ENCODE data around the gene CYP39A1.

The CYP39A1 gene

GRCh38 chr6:46511320-46511719 is 141.3 kb downstream of the CYP39A1 start:
- TF ChIP-seq PAX5 (IDR thresholded peaks at IDR 0.05; ENCODE audit: insufficient read depth, low read length, severe bottlenecking) (no peak), POLR2A (IDR thresholded peaks at IDR 0.05; ENCODE audit: low read depth, low read length) (no peak), POU2F2 (IDR thresholded peaks at IDR 0.05; ENCODE audit: low read depth, low read length) (no peak), SPI1 (IDR thresholded peaks at IDR 0.05; ENCODE audit: low read depth, low read length) (no peak), TAF1 (IDR thresholded peaks at IDR 0.05; ENCODE audit: low read depth, low read length) (no peak), POLR2AphosphoS5 (IDR thresholded peaks at IDR 0.05; ENCODE audit: low read depth, low read length) (no peak)
- no peak for FAIRE-seq
- no peak for DNase-seq (ENCODE audit: insufficient read length, low spot score)

GRCh38 chr6:46510651-46511050 is 142.0 kb downstream of the CYP39A1 start:
- FAIRE-seq, result no peak
- no peak for DNase-seq (ENCODE audit: insufficient read length, low spot score)
- TF ChIP-seq POU2F2 (IDR thresholded peaks at IDR 0.05; ENCODE audit: low read depth, low read length) (no peak), PAX5 (IDR thresholded peaks at IDR 0.05; ENCODE audit: insufficient read depth, low read length, severe bottlenecking) (no peak), POLR2AphosphoS5 (IDR thresholded peaks at IDR 0.05; ENCODE audit: low read depth, low read length) (no peak), POLR2A (IDR thresholded peaks at IDR 0.05; ENCODE audit: low read depth, low read length) (no peak), SPI1 (IDR thresholded peaks at IDR 0.05; ENCODE audit: low read depth, low read length) (no peak), TAF1 (IDR thresholded peaks at IDR 0.05; ENCODE audit: low read depth, low read length) (no peak)

GRCh38 chr6:46509981-46510510 is 142.6 kb downstream of the CYP39A1 start:
- DNase-seq (ENCODE audit: insufficient read length, low spot score) (no peak), FAIRE-seq (no peak)
- no peak for TF ChIP-seq POU2F2 (IDR thresholded peaks at IDR 0.05; ENCODE audit: low read depth, low read length)
- no peak for TF ChIP-seq POLR2A (IDR thresholded peaks at IDR 0.05; ENCODE audit: low read depth, low read length)
- no peak for TF ChIP-seq POLR2AphosphoS5 (IDR thresholded peaks at IDR 0.05; ENCODE audit: low read depth, low read length)
- no peak for TF ChIP-seq TAF1 (IDR thresholded peaks at IDR 0.05; ENCODE audit: low read depth, low read length)
- TF ChIP-seq PAX5 (IDR thresholded peaks at IDR 0.05; ENCODE audit: insufficient read depth, low read length, severe bottlenecking), result no peak
- TF ChIP-seq SPI1 (IDR thresholded peaks at IDR 0.05; ENCODE audit: low read depth, low read length), result no peak

GRCh38 chr6:46509063-46509462 is 143.6 kb downstream of the CYP39A1 start:
- FAIRE-seq (no peak), DNase-seq (ENCODE audit: insufficient read length, low spot score) (no peak)
- TF ChIP-seq TAF1 (IDR thresholded peaks at IDR 0.05; ENCODE audit: low read depth, low read length) (no peak), PAX5 (IDR thresholded peaks at IDR 0.05; ENCODE audit: insufficient read depth, low read length, severe bottlenecking) (no peak), POU2F2 (IDR thresholded peaks at IDR 0.05; ENCODE audit: low read depth, low read length) (no peak), POLR2A (IDR thresholded peaks at IDR 0.05; ENCODE audit: low read depth, low read length) (no peak), POLR2AphosphoS5 (IDR thresholded peaks at IDR 0.05; ENCODE audit: low read depth, low read length) (no peak), SPI1 (IDR thresholded peaks at IDR 0.05; ENCODE audit: low read depth, low read length) (no peak)

GRCh38 chr6:46507426-46507825 is 145.2 kb downstream of the CYP39A1 start:
- DNase-seq (ENCODE audit: insufficient read length, low spot score), result no peak
- TF ChIP-seq POLR2A (IDR thresholded peaks at IDR 0.05; ENCODE audit: low read depth, low read length), result no peak
- no peak for TF ChIP-seq POU2F2 (IDR thresholded peaks at IDR 0.05; ENCODE audit: low read depth, low read length)
- TF ChIP-seq TAF1 (IDR thresholded peaks at IDR 0.05; ENCODE audit: low read depth, low read length), result no peak
- no peak for TF ChIP-seq PAX5 (IDR thresholded peaks at IDR 0.05; ENCODE audit: insufficient read depth, low read length, severe bottlenecking)
- no peak for TF ChIP-seq SPI1 (IDR thresholded peaks at IDR 0.05; ENCODE audit: low read depth, low read length)
- no peak for TF ChIP-seq POLR2AphosphoS5 (IDR thresholded peaks at IDR 0.05; ENCODE audit: low read depth, low read length)
- no peak for FAIRE-seq

GRCh38 chr6:46505693-46506512 is 146.7 kb downstream of the CYP39A1 start:
- FAIRE-seq, result no peak
- DNase-seq (ENCODE audit: insufficient read length, low spot score), result no peak
- TF ChIP-seq SPI1 (IDR thresholded peaks at IDR 0.05; ENCODE audit: low read depth, low read length), result no peak
- TF ChIP-seq POU2F2 (IDR thresholded peaks at IDR 0.05; ENCODE audit: low read depth, low read length), result no peak
- TF ChIP-seq PAX5 (IDR thresholded peaks at IDR 0.05; ENCODE audit: insufficient read depth, low read length, severe bottlenecking), result no peak
- TF ChIP-seq TAF1 (IDR thresholded peaks at IDR 0.05; ENCODE audit: low read depth, low read length), result no peak
- TF ChIP-seq POLR2A (IDR thresholded peaks at IDR 0.05; ENCODE audit: low read depth, low read length), result no peak
- TF ChIP-seq POLR2AphosphoS5 (IDR thresholded peaks at IDR 0.05; ENCODE audit: low read depth, low read length), result no peak

- DNase-seq (ENCODE audit: insufficient read length, low spot score) (no peak), FAIRE-seq (no peak)
- TF ChIP-seq POU2F2 (IDR thresholded peaks at IDR 0.05; ENCODE audit: low read depth, low read length) (no peak), SPI1 (IDR thresholded peaks at IDR 0.05; ENCODE audit: low read depth, low read length) (no peak), TAF1 (IDR thresholded peaks at IDR 0.05; ENCODE audit: low read depth, low read length) (no peak), PAX5 (IDR thresholded peaks at IDR 0.05; ENCODE audit: insufficient read depth, low read length, severe bottlenecking) (no peak), POLR2AphosphoS5 (IDR thresholded peaks at IDR 0.05; ENCODE audit: low read depth, low read length) (no peak), POLR2A (IDR thresholded peaks at IDR 0.05; ENCODE audit: low read depth, low read length) (no peak)
Measured at GRCh38 chr6:46504242-46504641, 148.4 kb downstream of the CYP39A1 start.

GRCh38 chr6:46502486-46503119 is 150.0 kb downstream of the CYP39A1 start:
- DNase-seq (ENCODE audit: insufficient read length, low spot score), result no peak
- TF ChIP-seq POLR2AphosphoS5 (IDR thresholded peaks at IDR 0.05; ENCODE audit: low read depth, low read length) (no peak), PAX5 (IDR thresholded peaks at IDR 0.05; ENCODE audit: insufficient read depth, low read length, severe bottlenecking) (no peak), SPI1 (IDR thresholded peaks at IDR 0.05; ENCODE audit: low read depth, low read length) (no peak), POLR2A (IDR thresholded peaks at IDR 0.05; ENCODE audit: low read depth, low read length) (no peak)
- no peak for FAIRE-seq

Data from GM12891 (cell line).